Keratinocyte (primary cell): ENCODE measurements around the gene SLIT3. TPM values are rescaled to one million over a fixed set of nuclear protein-coding genes. Genes with fewer than 3 reads are reported as not detected.

Source experiments
- DNase-seq: peaks from one replicate; pipeline ENCODE4 v3.0.0-alpha.2; 2011; ENCODE audit warnings: low read depth, missing footprints, low spot score
- FAIRE-seq: peaks from 2 replicates; lab custom pipeline; 2011; peaks lifted over from hg19 to GRCh38; lab: Jason Lieb, UNC
- H2AFZ ChIP-seq: 2 replicates; pipeline ENCODE4 v1.6.0; 2012; ENCODE audit warnings: low read length, control low read depth, inconsistent platforms; ENCODE audit not compliant: control insufficient read depth
- H3K27ac ChIP-seq: 2 replicates; pipeline ENCODE4 v1.5.1; 2011; ENCODE audit warnings: low read length; ENCODE audit not compliant: control insufficient read depth, insufficient read depth
- H3K27me3 ChIP-seq: 3 replicates; pipeline ENCODE4 v1.6.0; 2011; ENCODE audit warnings: low read length; ENCODE audit not compliant: control insufficient read depth, insufficient read depth; ENCODE audit errors: extremely low read depth
- H3K36me3 ChIP-seq, 2 experiments: 2 replicates in 1 of 2; 3 replicates in 1 of 2; pipeline ENCODE4 v1.5.1; 2011; ENCODE audit warnings: low read length in 2 of 2, mild to moderate bottlenecking in 1 of 2; ENCODE audit not compliant: control insufficient read depth in 2 of 2, insufficient read depth in 2 of 2; ENCODE audit errors: extremely low read depth in 1 of 2
- H3K4me1 ChIP-seq: 3 replicates; pipeline ENCODE4 v1.5.1; 2011; ENCODE audit warnings: low read length; ENCODE audit not compliant: control insufficient read depth, insufficient read depth; ENCODE audit errors: extremely low read depth
- H3K4me2 ChIP-seq: 3 replicates; pipeline ENCODE4 v1.6.0; 2011; ENCODE audit warnings: low read depth, low read length; ENCODE audit not compliant: control insufficient read depth, insufficient read depth; ENCODE audit errors: extremely low read depth
- H3K4me3 ChIP-seq, 3 experiments: fragments of 200-600 bp in 1 of 3; sonication (generic) in 1 of 3; 2 replicates in 2 of 3; 3 replicates in 1 of 3; pipeline ENCODE4 v1.5.1; 2011 to 2016; ENCODE audit warnings: low read length in 3 of 3, mild to moderate bottlenecking in 3 of 3, control low read depth in 2 of 3, inconsistent platforms in 1 of 3, low read depth in 1 of 3, mixed read lengths in 1 of 3, mixed run types in 1 of 3, moderate library complexity in 1 of 3; ENCODE audit not compliant: control insufficient read depth in 2 of 3, insufficient read depth in 2 of 3; ENCODE audit errors: extremely low read depth in 1 of 3
- H3K79me2 ChIP-seq: 2 replicates; pipeline ENCODE4 v1.6.0; 2012; ENCODE audit warnings: low read length; ENCODE audit not compliant: control insufficient read depth, insufficient read depth
- H3K9ac ChIP-seq: 3 replicates; pipeline ENCODE4 v1.6.0; 2011; ENCODE audit warnings: low read length; ENCODE audit not compliant: control insufficient read depth, insufficient read depth; ENCODE audit errors: extremely low read depth
- H3K9me1 ChIP-seq: 3 replicates; pipeline ENCODE4 v1.6.0; 2011; ENCODE audit warnings: low read length; ENCODE audit not compliant: control insufficient read depth, insufficient read depth; ENCODE audit errors: extremely low read depth
- H3K9me3 ChIP-seq: 2 replicates; pipeline ENCODE4 v1.5.1; 2012; ENCODE audit warnings: low read depth, low read length; ENCODE audit not compliant: control insufficient read depth
- H4K20me1 ChIP-seq: 3 replicates; pipeline ENCODE4 v1.6.0; 2011; ENCODE audit warnings: low read length; ENCODE audit not compliant: control insufficient read depth, insufficient read depth; ENCODE audit errors: extremely low read depth
- EZH2 ChIP-seq: IDR thresholded peaks from one replicate; pipeline ENCODE4 v1.6.1; 2012; ENCODE audit warnings: inconsistent platforms, mild to moderate bottlenecking, low read length, moderate library complexity
- dilution Hi-C: fragments of 300-500 bp; cut with MboI; formaldehyde crosslinking; loops from one replicate; pipeline ENCODE4 v1.7.0; 2020; ENCODE audit warnings: low sequenced_read_pairs; ENCODE audit not compliant: extremely low pct_ligation_motif_present
- polyA plus RNA-seq, 5 experiments: library from polyadenylated mRNA; depleted of rRNA in 3 of 5; stranded (reverse) in 3 of 5; stranded (forward) in 1 of 5; unstranded in 1 of 5; fragments of >200 nt; gene quantifications; 1 replicate in 1 of 5; 2 replicates in 3 of 5; 3 replicates in 1 of 5; pipeline versions ENCODE4 v1.2.1 to v1.2.3, GENCODE V29; 2011 to 2012; ENCODE audit warnings: missing spikeins in 2 of 5, low read depth in 1 of 5, low replicate concordance in 1 of 5
- TF ChIP-seq, protein P1 (sequence below), 3 experiments: IDR thresholded peaks in 1 of 3; conservative IDR thresholded peaks in 1 of 3; optimal IDR thresholded peaks in 1 of 3; 2 replicates in 2 of 3; 3 replicates in 1 of 3; pipeline versions ENCODE3 to v1.5.1; 2011; ENCODE audit warnings: low read length in 3 of 3, mild to moderate bottlenecking in 3 of 3, moderate library complexity in 2 of 3, control low read depth in 1 of 3, inconsistent platforms in 1 of 3; ENCODE audit not compliant: insufficient read depth in 2 of 3; ENCODE audit errors: extremely low read depth in 1 of 3

Gene SLIT3
- polyA plus RNA-seq, 1 donor (not counting 4 experiments of a cell fraction or from before 2014, with no cell fraction given): 2.4 TPM

GRCh38 chr5:168651648-168652047 is 649.3 kb downstream of the SLIT3 start:
- Histone ChIP-seq H3K4me2 (peak overlapping the region; percentile 7), H3K27ac (peak overlapping the region; percentile 4)
- peak; percentile 77 for FAIRE-seq

DNA sequence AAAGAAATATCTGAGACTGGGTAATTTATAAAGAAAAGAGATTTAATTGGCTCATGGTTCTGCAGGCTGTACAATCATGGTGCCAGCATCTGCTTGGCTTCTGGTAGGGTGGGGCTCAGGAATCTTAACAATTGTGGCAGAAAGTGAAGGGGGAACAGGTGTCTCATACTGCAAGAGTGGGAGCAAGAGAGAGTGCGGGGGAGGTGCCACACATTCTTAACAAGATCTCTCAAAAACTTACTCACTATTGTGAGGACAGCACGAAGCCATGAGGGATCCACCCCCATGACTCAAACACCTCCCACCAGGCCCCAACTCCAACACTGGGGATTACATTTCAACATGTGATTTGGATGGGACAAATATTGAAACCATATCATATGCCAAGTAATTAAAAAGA is 651.6 kb downstream of the SLIT3 start:
- H3K9me1 ChIP-seq: no peaks in the 10 kb centered on the region
- DNase-seq (no peak), FAIRE-seq (no peak)
- no peaks in the 10 kb centered on the region for H3K36me3 ChIP-seq
- no peak overlapping the region for H3K9ac ChIP-seq
- no peak overlapping the region for H2AFZ ChIP-seq
- peaks cover 29% of the 10 kb centered on the region for H3K4me1 ChIP-seq
- dilution Hi-C loops: no loop called here
- no peak overlapping the region for H3K4me3 ChIP-seq
- H3K27me3 ChIP-seq: no peaks in the 10 kb centered on the region
- TF ChIP-seq, protein P1, sequence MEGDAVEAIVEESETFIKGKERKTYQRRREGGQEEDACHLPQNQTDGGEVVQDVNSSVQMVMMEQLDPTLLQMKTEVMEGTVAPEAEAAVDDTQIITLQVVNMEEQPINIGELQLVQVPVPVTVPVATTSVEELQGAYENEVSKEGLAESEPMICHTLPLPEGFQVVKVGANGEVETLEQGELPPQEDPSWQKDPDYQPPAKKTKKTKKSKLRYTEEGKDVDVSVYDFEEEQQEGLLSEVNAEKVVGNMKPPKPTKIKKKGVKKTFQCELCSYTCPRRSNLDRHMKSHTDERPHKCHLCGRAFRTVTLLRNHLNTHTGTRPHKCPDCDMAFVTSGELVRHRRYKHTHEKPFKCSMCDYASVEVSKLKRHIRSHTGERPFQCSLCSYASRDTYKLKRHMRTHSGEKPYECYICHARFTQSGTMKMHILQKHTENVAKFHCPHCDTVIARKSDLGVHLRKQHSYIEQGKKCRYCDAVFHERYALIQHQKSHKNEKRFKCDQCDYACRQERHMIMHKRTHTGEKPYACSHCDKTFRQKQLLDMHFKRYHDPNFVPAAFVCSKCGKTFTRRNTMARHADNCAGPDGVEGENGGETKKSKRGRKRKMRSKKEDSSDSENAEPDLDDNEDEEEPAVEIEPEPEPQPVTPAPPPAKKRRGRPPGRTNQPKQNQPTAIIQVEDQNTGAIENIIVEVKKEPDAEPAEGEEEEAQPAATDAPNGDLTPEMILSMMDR (optimal IDR thresholded peaks at IDR 0.05 in 1 of 3, IDR thresholded peaks at IDR 0.05 in 1 of 3, conservative IDR thresholded peaks at IDR 0.05 in 1 of 3; ENCODE audit: extremely low read depth in 1 of 3, insufficient read depth in 2 of 3, low read length in 3 of 3): no peak
- TF ChIP-seq EZH2: no peak
- H3K4me2 ChIP-seq: no peak overlapping the region
- H3K27ac ChIP-seq: no peak overlapping the region
- H3K79me2 ChIP-seq: no peaks in the 10 kb centered on the region
- no peaks in the 10 kb centered on the region for H3K9me3 ChIP-seq
- no peaks in the 10 kb centered on the region for H4K20me1 ChIP-seq

More at GRCh38 chr5:168651648-168652047, 649.3 kb downstream of the SLIT3 start:
- no peak for TF ChIP-seq EZH2
- TF ChIP-seq, protein P1 (optimal IDR thresholded peaks at IDR 0.05 in 1 of 3, IDR thresholded peaks at IDR 0.05 in 1 of 3, conservative IDR thresholded peaks at IDR 0.05 in 1 of 3; ENCODE audit: extremely low read depth in 1 of 3, insufficient read depth in 2 of 3, low read length in 3 of 3): no peak
- no peaks in the 10 kb centered on the region for H3K79me2 ChIP-seq
- H3K4me1 ChIP-seq: peaks cover 24% of the 10 kb centered on the region
- dilution Hi-C loops: no loop called here
- H3K27me3 ChIP-seq: no peaks in the 10 kb centered on the region
- H3K9ac ChIP-seq: no peak overlapping the region
- H3K9me1 ChIP-seq: no peaks in the 10 kb centered on the region
- H2AFZ ChIP-seq: no peak overlapping the region
- H3K36me3 ChIP-seq: no peaks in the 10 kb centered on the region
- H4K20me1 ChIP-seq: no peaks in the 10 kb centered on the region
- peak; percentile 73 for DNase-seq
- no peaks in the 10 kb centered on the region for H3K9me3 ChIP-seq
- no peak overlapping the region for H3K4me3 ChIP-seq
